ENCODE data around the gene ZNF581.
A peak's percentile ranks its signal among the peaks of the same experiment; 100 is the strongest.

- TF ChIP-seq TAF1 (IDR thresholded peaks at IDR 0.05; ENCODE audit: borderline replicate concordance, low read depth, low read length), result no peak
- TF ChIP-seq CTCF (IDR thresholded peaks at IDR 0.05), result no peak
- TF ChIP-seq RCOR1 (IDR thresholded peaks at IDR 0.05; ENCODE audit: low read length), result no peak
- no peak for TF ChIP-seq RAD21 (IDR thresholded peaks at IDR 0.05; ENCODE audit: low read length)
- TF ChIP-seq POLR2AphosphoS5 (IDR thresholded peaks at IDR 0.05; ENCODE audit: low read depth, low read length), result peak; percentile 23; the same call in 1 of the 2 replicates
- TF ChIP-seq USF2 (IDR thresholded peaks at IDR 0.05; ENCODE audit: borderline replicate concordance, low read depth, low read length), result no peak
Observed at GRCh38 chr19:55644191-55644833, 863 bp downstream of the ZNF581 start.

All from SK-N-SH (cell line).